HG03342 (cell line): Measurements from ENCODE around the gene CASP7.

Experiments
- ATAC-seq: cut with Tn5 transposase; IDR thresholded peaks from one replicate; pipeline ENCODE4 v1.9.1; 2021; ENCODE audit warnings: mild to moderate bottlenecking, moderate library complexity; ENCODE audit not compliant: unreplicated experiment

CASP7 gene

DNA sequence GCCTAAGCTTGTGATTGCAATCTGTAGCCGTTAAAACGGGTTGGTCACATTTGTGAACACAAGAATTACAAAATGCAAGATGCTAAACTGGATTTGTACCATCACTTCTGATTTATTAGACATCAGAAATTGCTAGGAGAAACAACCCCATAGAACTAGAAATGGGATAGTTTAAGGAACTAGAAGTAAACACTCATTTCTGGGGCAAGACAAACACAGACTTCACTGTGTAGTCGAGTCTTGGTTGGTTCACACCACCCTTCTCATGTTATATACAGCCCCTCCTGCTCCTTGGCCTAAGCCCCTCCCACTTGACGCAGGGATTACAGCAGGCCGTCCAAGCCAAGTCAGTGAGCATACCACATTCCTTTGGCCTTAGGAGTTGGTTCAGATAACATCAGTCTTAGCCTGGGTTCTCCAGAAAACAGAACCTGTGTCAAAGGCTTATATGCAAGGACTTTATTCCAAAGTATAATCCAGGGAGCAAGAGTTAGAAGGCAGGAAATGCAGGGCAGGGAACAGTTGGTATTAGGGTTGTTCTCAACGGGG is 13.8 kb upstream of the CASP7 start:
- no peak for ATAC-seq

DNA sequence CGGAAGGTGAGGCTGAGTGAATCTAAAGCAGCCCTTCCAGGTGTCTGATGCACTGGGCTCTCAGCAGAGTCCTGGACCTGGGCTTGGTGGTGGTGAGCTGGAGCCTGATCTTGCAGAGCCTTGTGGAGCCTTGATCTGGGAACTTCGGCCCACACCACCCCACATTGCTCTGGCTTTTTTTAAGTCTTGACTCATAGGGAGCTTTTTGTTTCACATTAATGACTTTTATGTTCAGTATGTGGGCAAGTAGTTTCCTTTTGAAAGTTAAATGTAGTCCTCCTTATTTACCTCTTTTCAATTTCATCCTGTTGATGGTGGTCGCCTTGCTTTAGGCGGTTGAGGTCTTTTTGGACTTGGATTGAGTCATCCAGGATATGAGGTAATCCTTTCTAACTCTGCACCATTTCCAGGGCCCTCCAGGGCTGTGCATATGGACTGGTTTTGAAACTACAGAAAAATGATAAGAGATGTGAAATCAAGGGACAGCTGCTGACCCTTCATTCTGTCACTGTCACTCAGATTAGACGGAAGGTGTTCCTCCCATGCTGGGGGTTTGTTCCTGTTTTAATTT is 12.9 kb upstream of the CASP7 start:
- peak; percentile 82 for ATAC-seq

DNA sequence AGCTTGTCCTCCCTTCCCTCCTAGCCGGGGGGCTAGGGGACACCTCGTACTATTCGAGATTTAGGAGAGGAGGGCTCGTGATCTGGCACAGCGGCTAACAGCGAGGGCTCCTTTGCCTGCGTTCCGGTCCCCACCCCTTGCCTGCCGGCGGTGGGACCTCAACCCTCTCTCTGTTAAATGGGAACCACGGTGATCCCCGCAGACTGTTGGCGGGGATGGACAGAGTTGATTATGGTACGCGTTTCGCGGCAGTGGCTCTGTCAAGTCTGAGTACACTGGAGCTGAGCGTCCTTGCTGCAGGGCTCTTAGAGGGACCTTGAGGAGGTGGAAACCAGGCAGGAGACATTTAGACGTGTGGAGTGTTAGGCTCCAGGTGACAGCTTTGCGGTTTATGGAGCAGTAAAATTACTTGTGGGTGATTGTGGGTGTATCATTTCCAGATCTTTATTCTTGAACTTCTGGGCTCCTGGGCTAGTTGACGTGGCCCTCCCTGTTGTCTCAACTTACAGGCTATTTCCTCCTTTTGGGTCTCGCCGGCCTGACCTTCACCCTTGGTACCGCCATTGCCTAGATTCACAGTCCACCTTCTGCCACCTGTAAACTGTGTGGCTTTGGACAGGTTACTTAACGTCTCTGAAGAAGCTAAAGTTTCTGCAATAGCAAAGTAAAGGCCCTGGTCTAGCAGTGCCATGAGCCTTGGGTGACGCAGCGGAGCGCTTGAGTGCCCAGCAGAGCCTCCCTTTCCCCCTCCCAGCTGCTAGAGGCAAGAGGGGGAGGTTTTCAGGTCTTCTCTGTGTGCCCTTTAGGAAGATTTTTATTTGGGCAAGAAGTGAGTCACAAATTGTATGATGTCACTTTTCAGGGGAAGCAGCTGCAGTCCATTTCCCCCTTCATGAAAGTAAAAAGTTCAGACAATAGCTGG is 739 bp downstream of the CASP7 start:
- peak; percentile 14 for ATAC-seq

DNA sequence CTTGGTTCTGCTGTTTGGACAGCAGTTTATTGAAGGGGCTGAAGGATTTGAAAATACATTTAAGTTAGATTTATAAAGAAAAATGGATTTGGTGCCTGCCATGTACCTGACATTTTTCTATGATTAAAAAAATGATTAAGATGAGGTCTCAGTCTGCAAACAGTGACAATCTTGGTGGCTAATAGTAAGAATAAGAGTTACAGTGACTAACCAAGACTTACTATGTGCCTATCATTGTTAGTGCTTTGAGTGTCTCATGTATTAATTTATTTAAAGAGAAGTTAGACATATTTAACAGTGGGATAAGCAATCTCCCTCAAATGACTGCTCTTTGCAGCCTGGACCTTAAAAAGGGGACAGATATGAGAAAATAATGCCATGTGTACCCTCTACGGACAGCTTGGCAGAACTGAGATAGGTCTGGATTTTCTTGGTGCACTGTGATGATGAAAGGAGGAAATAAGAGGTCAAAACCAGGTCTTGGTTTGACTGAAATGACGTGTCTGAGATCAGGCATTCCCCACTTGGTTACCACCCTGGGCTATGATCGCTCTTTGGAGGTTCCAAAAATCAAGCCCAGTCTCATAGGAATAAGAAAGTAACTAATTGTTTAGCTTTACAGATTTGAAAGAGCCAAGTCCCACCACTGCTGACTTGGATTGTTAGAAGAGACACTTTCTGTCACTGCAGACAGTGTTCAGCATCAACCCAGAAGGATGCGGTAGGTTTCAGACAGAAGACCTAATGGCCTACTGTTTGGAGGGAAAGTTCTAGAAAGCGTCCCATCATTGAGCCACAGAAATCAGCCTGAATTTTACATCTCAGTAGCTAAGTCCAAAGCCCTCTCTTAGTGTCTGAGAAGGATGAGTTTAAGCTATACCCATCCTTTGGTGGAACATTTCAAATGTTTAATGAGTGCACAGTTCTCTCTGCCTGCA is 2.1 kb downstream of the CASP7 start:
- peak; percentile 54 for ATAC-seq

DNA sequence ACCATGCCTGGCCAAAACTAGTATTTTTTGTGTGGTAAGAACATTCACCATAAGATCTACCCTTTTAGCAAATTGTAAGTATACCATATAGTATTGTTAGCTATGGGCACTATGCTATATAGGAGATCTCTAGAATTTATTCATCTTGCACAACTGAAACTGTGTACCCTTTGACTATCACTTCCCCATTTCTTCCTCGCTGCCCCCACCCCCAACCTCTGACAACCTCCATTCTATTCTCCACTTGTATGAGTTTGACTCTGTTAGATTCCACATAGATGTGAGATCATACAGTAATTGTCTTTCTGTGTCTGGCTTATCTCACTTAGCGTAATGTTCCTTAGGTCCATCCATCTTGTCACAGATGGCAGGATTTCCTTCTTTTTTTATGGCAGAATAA is 3.6 kb downstream of the CASP7 start:
- no peak for ATAC-seq

DNA sequence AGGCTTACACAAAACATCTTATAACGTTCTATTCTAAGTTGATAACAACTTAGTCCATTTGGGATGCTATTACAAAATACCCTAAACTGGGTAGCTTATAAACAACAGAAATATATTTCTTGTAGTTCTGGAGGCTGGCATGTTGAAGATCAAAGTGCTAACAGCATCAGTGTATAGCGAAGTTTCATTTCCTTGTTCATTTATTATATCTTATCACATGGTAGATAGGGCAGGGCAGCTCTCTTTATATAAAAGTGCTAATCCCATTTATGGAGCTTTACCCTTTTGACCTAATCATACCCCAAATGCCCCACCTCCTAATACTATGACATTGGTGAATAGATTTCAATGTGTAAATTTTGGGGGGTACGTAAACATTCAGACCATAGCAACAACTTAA is 6.3 kb downstream of the CASP7 start:
- no peak for ATAC-seq

DNA sequence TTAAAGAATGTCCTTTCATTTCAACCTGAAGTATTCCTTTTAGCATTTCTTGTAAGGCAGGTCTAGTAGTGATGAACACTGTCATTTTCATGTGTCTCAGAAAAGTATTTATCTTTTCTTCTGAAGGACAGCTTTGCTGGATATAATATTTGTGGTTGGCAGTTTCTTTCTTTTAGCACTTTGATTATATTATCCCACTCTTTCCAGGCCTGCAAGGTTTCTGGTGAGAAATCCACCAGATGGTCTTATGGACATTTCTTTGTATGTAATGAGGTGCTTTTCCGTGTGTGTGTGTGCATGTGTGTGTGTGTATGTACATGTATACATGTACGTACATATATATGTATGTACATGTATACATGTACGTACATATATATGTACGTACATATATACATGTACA is 7.3 kb downstream of the CASP7 start:
- no peak for ATAC-seq

DNA sequence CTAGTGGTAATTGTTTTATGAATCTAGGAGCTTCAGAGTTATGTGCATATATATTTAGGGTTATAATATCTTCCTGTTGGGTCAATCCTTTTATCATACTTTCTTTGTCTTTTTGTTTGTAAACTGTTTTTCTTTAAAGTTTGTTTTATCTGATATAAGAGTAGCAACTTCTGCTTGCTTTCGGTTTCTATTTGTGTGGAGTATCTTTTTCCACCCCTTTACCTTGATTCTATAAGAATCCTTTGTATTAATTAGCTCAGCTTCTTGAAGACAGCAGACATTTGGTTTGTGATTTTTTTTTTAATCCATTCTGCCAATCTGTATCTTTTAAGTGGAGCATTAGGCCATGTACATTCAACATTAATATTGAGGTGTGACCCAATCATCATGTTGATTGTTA is 9.3 kb downstream of the CASP7 start:
- no peak for ATAC-seq

DNA sequence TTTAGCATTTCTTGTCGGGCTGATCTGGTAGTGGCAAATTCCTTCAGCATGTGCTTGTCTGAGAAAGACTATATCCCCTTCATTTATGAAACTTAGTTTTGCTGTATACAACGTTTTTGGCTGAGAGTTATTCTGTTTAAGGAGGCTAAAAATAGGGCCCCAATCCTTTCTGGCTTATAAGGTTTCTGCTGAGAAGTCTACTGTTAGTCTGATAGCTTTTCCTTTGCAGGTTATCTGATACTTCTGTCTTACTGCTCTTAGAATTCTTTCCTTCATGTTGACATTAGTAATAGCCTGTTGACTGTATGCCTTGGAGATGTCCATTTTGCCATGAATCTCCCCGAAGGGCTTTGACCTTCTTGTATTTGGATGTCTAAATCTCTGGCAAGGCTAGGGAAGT is 9.9 kb downstream of the CASP7 start:
- ATAC-seq, result no peak

DNA sequence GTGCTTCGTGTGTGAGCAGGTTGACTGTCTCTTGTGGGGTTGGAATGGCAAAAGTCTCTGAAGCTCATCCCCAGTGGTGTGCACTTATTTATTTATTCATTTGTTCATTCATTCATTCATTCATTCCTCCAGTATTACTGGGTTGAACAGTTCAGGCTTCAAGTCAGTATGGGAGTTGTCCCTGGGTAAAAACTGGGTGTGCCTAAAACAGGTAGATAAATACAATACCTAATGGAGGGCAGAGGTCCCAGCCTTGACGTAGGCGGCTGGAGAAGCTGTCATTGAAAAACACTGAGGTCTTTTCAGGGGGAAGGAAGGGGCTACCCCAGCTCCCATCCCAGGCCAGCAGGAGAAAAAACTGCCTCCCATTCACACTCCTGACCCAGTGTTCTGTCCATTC is 11.0 kb downstream of the CASP7 start:
- no peak for ATAC-seq

DNA sequence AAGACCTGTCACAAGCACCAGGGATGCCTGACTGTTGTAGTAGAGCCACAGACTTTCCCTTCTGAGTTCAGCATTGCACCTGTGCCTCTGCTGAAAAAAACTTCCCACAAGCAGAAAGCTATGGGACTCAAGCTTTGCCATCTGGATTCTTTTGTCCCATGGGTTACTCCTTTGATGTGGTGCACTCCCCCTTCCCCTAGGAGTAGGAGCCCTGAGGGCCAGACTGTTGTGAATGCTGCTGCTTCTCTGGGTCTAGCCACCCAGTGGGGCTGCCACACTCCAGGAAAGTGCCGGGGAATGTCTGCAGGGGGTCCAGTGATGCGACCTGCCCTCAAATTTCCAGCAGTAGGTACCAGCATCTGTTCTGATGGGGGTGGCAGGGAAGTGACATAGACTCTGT is 11.7 kb downstream of the CASP7 start:
- no peak for ATAC-seq

DNA sequence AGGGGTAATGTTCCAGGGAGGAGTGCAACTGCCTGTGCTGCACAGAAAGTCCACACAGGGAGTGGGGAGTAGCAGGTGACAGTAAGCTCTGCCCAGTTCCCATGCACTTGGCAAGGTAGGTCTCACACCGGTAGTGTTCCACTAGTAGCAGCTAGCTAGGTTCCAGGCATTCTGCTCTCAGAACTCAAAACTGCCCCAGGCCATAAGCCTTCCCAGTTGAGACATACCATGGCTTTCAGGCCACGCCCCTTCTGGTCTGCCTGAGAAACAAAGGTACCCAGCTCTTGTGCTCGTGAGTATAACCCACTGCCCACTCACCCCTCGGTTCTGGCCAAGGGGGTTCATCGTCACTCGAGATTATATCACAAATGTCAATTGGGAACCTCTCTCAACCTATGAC is 12.6 kb downstream of the CASP7 start:
- no peak for ATAC-seq

DNA sequence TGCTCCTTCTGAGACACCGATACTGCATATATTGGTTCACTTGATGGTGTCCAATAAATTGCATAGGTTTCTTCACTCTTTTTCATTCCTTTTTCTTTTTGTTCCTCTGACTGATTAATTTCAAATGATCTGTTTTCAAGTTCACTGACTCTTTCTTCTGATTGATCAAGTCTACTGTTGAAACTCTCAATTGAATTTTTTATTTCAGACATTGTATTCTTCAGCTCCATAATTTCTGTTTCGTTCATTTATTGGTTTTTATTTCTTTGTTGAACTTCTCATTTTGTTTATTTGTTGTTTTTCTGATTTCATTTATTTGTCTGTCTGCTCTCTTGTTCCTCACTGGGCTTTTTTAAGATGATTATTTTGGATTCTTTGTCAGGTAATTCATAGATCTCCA is 13.6 kb downstream of the CASP7 start:
- no peak for ATAC-seq

DNA sequence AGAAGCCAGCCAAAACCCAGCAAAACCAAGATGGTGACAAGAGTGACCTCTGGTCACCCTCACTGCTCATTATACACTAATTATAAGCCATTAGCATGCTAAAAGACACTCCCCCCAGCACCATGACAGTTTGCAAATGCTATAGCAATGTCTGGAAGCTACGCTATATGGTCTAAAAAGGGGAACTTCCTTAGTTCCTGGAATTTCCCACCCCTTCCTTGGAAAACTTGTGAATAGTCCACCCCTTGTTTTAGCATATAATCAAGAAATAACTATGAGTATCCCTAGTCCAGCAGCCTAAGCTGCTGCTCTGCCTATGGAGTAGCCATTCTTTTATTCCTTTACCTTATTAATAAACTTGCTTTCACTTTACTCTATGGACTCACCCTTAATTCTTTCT is 16.0 kb downstream of the CASP7 start:
- no peak for ATAC-seq

DNA sequence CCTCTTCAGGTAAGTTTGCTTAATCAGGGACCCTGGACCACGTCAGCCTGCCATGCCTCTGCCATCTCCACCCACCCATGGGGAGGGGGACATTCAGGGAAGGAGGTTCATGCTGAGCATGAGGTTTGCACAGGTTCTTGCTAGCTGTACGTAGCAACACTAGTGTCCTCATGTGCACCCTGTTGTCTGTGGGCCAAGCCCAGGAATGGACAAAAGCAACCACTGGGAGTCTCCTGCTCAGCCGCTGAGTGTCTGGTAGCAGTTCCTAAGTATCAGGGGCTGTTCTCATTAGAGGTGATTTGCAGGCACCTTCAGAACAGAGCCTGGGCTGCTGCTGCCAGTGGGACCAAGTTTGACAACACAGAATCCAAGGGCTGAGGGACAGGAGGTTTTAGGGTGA is 17.9 kb downstream of the CASP7 start:
- no peak for ATAC-seq

DNA sequence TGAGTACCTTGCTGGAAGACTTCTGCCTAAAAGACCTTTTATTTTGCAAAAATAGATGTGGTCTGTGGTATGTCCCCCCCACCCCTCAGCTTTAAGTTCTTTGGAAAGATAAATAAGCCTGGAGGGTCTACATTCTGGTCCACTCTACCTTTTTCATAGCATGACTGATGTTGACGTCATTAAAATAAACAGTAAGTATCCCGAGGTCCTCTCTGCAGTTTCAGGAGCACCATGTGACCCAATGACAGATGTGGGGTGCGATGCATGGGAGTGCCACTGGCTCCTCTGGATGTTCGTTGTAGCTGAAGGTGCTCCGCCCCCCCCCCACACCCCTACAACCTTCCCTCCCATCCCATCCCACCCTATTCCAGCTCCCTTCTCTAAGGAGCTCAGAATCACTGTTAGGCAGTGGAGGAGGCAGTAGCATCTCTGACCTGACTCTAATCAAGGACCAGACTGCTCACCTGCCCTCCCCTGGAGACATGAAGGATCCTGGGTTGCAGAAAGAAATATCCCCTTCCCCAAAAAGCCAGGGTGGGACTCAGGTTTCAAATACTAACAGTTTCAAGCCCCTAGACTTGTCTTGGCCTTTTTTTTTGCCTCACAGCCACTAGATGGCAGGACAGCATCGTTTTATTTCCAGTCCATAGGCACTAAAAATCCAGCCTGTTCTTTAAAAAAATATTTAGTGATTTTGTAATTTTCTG is 25.1 kb downstream of the CASP7 start:
- no peak for ATAC-seq

DNA sequence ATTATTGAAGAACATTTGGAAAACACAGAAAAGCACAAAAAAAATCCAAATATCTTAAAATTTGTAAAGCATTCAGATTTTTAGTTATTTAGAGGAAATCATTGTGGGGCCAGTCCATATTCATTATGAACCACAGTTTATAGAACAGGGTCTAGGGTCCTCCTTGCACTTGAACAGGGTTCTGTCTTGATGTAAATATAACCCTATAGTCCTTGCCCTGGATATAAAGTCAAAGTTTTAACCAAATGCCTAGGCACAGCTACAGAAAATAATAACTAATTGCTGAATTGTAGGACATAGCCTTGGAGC is 25.6 kb downstream of the CASP7 start:
- ATAC-seq, result no peak

DNA sequence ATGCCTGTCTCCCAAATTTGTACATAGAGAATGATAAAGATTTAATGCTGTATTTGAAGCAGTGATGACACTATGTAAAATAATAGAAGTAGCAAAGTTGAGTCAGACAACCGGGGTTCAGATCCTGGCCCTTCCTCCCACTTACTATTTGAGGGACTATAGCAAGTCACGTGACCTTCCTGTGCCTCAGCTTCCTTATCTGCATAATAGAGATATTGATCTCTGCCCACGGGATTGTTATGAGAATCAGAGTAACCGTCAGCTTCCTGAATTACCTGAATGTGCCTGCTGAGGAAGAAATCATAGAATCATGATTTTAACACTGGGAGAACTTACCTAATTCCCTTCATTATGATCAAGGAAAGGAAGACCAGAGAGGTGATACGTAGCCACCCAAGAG is 26.9 kb downstream of the CASP7 start:
- ATAC-seq, result no peak

DNA sequence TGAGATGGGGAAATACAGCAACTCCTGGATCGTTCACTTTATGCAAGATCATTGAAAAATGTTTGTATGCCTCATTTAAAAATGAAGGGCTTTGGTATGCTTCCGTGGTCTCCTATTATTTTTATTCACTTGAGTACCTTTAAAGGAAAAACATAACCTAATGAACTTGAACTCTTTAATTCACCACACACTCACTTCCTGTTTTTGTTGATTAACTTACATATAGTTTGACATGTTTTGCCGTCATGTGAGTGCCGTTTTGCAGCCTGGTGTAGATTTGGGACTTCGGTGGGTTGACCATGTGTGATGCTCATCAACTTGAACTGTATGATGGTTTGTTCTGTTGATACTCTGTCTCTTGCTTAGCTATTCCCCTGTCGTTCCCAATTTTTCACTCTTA is 28.9 kb downstream of the CASP7 start:
- no peak for ATAC-seq

DNA sequence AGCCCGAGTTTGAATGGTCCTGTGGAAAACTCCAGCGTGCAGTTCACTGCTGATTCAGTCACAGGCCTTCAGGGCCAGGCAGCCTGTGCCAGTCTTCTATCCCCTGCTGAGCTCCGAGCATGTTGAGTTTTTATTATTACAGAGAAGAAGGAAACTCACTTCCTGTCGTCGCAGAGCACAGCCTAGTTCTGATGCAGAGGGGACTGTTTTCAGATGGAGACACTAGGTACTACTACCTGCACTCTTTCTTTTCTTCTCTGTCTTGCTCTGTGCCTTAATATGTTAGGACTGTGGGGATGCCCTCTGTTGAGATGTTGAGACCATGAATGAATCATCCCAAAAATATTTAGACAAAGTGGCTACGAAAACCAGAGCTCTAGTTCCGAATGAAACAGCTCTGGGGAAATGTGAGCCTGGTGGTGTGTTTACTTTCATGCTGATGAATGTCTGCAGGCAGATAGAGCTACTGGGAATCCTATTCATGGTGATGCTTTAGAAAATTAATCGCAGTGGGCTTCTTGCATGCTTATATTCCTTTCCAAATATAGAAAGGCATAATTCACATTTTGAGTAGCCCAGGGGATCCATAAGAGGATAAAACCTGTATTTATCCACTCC is 29.6 kb downstream of the CASP7 start:
- no peak for ATAC-seq
